Measurements from ENCODE around the gene SH3RF1.

Gene SH3RF1

DNA sequence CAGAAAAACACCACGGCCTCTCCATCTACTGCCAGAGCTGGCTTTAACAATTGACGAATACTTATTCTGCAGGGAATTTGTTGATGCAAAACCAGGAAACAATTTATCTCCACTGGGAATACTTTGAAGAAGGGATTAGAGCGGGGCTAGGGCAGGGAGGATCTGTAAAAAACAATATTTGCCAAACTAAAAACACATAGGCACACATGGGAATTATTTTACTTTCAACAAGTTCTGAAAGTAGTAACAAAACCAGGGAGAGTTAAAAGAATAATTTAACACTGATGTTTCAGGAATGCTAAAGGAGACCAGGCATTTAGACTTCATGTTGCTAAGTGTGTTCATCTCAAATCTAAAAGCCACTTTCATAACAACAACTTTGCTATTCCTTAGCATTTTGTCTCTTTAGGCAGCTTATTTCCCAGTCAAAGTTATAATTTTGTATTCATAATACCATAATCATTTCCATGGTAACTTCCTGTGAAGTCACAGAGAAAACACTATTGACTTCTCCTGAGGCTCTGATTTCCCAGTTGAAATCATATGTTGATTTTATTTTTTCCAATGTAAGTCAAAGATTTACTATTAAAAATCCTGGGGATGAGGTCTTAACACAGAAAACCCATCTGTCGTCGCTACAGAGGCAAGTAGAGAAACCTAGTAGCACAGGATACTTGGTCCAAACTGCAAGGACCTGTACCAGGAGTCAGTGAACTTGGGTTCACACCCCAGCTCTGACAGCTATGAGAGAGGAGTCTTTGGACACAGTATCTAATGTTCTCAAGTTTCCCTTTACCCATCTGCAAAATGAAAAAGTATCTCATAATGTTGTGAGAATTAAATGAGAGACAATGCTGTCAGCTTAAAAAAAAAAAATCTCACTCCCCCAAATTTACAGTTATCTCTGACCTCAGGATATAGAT lies 69.3 kb downstream of the SH3RF1 start:
- H3K27ac ChIP-seq (ENCODE audit: low read depth, low read length), result no peak overlapping the region
- H3K79me2 ChIP-seq (ENCODE audit: control insufficient read depth, low read length), result no peaks in the 10 kb centered on the region
- no peaks in the 10 kb centered on the region for H3K36me3 ChIP-seq (ENCODE audit: control insufficient read depth, low read length)
- no peaks in the 10 kb centered on the region for H3K9me2 ChIP-seq (replicated peaks; ENCODE audit: control insufficient read depth, low read length)
- no peak overlapping the region for H3K4me3 ChIP-seq (ENCODE audit: low read length)
- no peaks in the 10 kb centered on the region for H3K4me1 ChIP-seq (ENCODE audit: control insufficient read depth, low read length)
- no peaks in the 10 kb centered on the region for H3F3A ChIP-seq (ENCODE audit: control insufficient read depth, insufficient read depth)
- H3K9me3 ChIP-seq (ENCODE audit: control insufficient read depth, insufficient read depth, low read length), result no peaks in the 10 kb centered on the region
- TF ChIP-seq, protein P1, sequence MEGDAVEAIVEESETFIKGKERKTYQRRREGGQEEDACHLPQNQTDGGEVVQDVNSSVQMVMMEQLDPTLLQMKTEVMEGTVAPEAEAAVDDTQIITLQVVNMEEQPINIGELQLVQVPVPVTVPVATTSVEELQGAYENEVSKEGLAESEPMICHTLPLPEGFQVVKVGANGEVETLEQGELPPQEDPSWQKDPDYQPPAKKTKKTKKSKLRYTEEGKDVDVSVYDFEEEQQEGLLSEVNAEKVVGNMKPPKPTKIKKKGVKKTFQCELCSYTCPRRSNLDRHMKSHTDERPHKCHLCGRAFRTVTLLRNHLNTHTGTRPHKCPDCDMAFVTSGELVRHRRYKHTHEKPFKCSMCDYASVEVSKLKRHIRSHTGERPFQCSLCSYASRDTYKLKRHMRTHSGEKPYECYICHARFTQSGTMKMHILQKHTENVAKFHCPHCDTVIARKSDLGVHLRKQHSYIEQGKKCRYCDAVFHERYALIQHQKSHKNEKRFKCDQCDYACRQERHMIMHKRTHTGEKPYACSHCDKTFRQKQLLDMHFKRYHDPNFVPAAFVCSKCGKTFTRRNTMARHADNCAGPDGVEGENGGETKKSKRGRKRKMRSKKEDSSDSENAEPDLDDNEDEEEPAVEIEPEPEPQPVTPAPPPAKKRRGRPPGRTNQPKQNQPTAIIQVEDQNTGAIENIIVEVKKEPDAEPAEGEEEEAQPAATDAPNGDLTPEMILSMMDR (IDR thresholded peaks at IDR 0.05; ENCODE audit: low read depth, low read length, poor library complexity, severe bottlenecking), result no peak
- no peak for TF ChIP-seq EZH2phosphoT487 (IDR thresholded peaks at IDR 0.05; ENCODE audit: borderline replicate concordance, low read length)
- no peak overlapping the region for H3K4me2 ChIP-seq (ENCODE audit: low read length)
- H3K27me3 ChIP-seq (ENCODE audit: control insufficient read depth, low read length), result no peaks in the 10 kb centered on the region
- H4K20me1 ChIP-seq (ENCODE audit: control insufficient read depth, insufficient read depth, low read depth, low read length), result no peaks in the 10 kb centered on the region

DNA sequence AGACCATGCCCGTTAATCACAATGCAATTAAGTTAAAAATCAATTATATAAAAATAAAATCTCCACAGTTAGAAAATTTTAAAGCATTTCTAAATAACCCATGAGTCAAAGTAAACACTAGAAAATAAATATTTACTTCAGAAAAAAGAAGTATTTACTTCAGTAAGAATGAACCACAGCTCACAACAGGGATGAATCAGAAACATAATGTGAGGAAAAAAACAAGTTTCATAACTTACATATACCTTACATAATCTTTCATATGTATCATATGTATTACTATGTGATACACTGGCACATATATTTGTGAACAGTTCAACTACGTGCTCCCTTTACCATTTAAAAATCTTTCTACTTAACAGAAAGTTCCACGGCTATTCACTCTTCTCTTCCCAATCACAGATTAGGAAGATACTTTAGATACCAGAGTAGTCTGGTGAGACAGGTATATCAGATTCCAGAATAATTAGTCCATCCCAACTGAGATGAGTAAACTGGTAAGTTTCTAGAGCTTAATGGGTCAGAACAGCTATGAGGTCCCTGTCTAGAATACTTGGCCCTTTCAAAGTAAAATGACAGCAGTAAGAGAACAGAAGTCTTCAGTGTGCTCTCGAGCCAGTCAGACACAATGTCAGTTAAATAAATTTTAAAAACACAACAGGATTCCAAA lies 70.3 kb downstream of the SH3RF1 start:
- no peak overlapping the region for H3K4me3 ChIP-seq (ENCODE audit: low read length)
- no peaks in the 10 kb centered on the region for H3K4me1 ChIP-seq (ENCODE audit: control insufficient read depth, low read length)
- no peaks in the 10 kb centered on the region for H4K20me1 ChIP-seq (ENCODE audit: control insufficient read depth, insufficient read depth, low read depth, low read length)
- H3K36me3 ChIP-seq (ENCODE audit: control insufficient read depth, low read length), result no peaks in the 10 kb centered on the region
- no peak overlapping the region for H3K27ac ChIP-seq (ENCODE audit: low read depth, low read length)
- H3K4me2 ChIP-seq (ENCODE audit: low read length), result no peak overlapping the region
- H3K9me2 ChIP-seq (replicated peaks; ENCODE audit: control insufficient read depth, low read length), result no peaks in the 10 kb centered on the region
- H3K79me2 ChIP-seq (ENCODE audit: control insufficient read depth, low read length), result no peaks in the 10 kb centered on the region
- no peaks in the 10 kb centered on the region for H3F3A ChIP-seq (ENCODE audit: control insufficient read depth, insufficient read depth)
- H3K27me3 ChIP-seq (ENCODE audit: control insufficient read depth, low read length), result no peaks in the 10 kb centered on the region
- H3K9me3 ChIP-seq (ENCODE audit: control insufficient read depth, insufficient read depth, low read length), result no peaks in the 10 kb centered on the region
- TF ChIP-seq EZH2phosphoT487 (IDR thresholded peaks at IDR 0.05; ENCODE audit: borderline replicate concordance, low read length), result no peak
- TF ChIP-seq, protein P1 (IDR thresholded peaks at IDR 0.05; ENCODE audit: low read depth, low read length, poor library complexity, severe bottlenecking), result no peak

DNA sequence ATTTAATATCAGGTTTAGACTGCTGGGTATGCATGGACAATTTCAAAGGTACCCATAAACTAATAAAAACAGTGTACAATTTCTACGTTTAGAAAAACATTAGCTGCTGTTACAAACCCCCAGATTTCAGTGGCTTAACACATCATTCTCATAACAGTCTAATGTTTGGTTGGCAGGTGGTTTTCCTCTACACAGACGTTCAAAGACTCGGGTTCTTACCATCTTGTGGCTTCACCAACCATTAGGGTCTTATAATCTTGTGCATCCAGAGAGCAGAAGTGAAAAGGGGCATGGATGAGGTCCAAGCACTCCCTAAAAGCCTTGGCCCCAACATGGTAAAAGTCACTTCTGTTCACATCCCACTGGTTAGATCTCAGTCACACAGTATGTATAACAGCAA lies 71.6 kb downstream of the SH3RF1 start:
- no peaks in the 10 kb centered on the region for H3K79me2 ChIP-seq (ENCODE audit: control insufficient read depth, low read length)
- no peak overlapping the region for H3K4me2 ChIP-seq (ENCODE audit: low read length)
- H4K20me1 ChIP-seq (ENCODE audit: control insufficient read depth, insufficient read depth, low read depth, low read length), result no peaks in the 10 kb centered on the region
- no peaks in the 10 kb centered on the region for H3K9me3 ChIP-seq (ENCODE audit: control insufficient read depth, insufficient read depth, low read length)
- H3F3A ChIP-seq (ENCODE audit: control insufficient read depth, insufficient read depth), result no peaks in the 10 kb centered on the region
- H3K27me3 ChIP-seq (ENCODE audit: control insufficient read depth, low read length), result no peaks in the 10 kb centered on the region
- H3K27ac ChIP-seq (ENCODE audit: low read depth, low read length), result no peak overlapping the region
- H3K9me2 ChIP-seq (replicated peaks; ENCODE audit: control insufficient read depth, low read length), result no peaks in the 10 kb centered on the region
- TF ChIP-seq, protein P1 (IDR thresholded peaks at IDR 0.05; ENCODE audit: low read depth, low read length, poor library complexity, severe bottlenecking), result no peak
- no peak for TF ChIP-seq EZH2phosphoT487 (IDR thresholded peaks at IDR 0.05; ENCODE audit: borderline replicate concordance, low read length)
- H3K4me1 ChIP-seq (ENCODE audit: control insufficient read depth, low read length), result no peaks in the 10 kb centered on the region
- H3K4me3 ChIP-seq (ENCODE audit: low read length), result no peak overlapping the region
- H3K36me3 ChIP-seq (ENCODE audit: control insufficient read depth, low read length), result no peaks in the 10 kb centered on the region

All from DOHH2 (cell line).